ENCODE results near the gene NRXN3. TPM values are rescaled to one million over a fixed set of nuclear protein-coding genes. Genes with fewer than 3 reads are reported as not detected.

Gene NRXN3
- total and polyA plus RNA-seq, 2 of the 4 experiments (the other 2 are of a cell fraction) = 4.8 to 25.1 TPM

GRCh38 chr14:78902010-78902623 is 731.9 kb downstream of the NRXN3 start:
- Histone ChIP-seq H2BK120ac (ENCODE audit: low read depth, low read length) (no peak overlapping the region), H2BK5ac (ENCODE audit: low read depth, low read length, poor library complexity, severe bottlenecking) (no peak overlapping the region), H4K20me1 (ENCODE audit: insufficient read depth, low read length) (no peaks in the 10 kb centered on the region), H4K91ac (ENCODE audit: insufficient read depth, low read depth, low read length) (no peak overlapping the region), H3K9me3 (ENCODE audit: control insufficient read depth, insufficient read depth, low read length) (no peaks in the 10 kb centered on the region), H2AK5ac (ENCODE audit: low read depth, low read length) (no peak overlapping the region), H3K27ac (ENCODE audit: insufficient read depth, low read length) (no peak overlapping the region), H3K4me1 (ENCODE audit: control insufficient read depth, insufficient read depth, low read length) (no peaks in the 10 kb centered on the region), H2AK9ac (replicated peaks; ENCODE audit: low read depth, low read length, poor library complexity) (no peak overlapping the region), H2BK20ac (ENCODE audit: low read depth, low read length) (no peak overlapping the region), H3K4me2 (ENCODE audit: low read depth, low read length) (no peak overlapping the region), H3K9ac (ENCODE audit: low read depth, low read length) (no peak overlapping the region), H4K8ac (ENCODE audit: low read depth in 2 of 2, low read length in 2 of 2) (no peak overlapping the region), H2AFZ (replicated peaks; ENCODE audit: low read length, poor library complexity) (no peak overlapping the region), H3K14ac (replicated peaks; ENCODE audit: low read depth, low read length) (no peak overlapping the region), H3K4ac (ENCODE audit: low read depth, low read length) (no peak overlapping the region), H3K79me1 (ENCODE audit: low read depth in 1 of 2, low read length in 2 of 2) (no peaks in the 10 kb centered on the region), H3K27me3 (ENCODE audit: control insufficient read depth, insufficient read depth, low read length) (peaks cover 1% of the 10 kb centered on the region; the same call in 1 of the 2 replicates), H3K56ac (ENCODE audit: extremely low read depth, insufficient read depth, low read length) (no peak overlapping the region), H3K23ac (ENCODE audit: low read depth, low read length) (no peak overlapping the region), H3K18ac (ENCODE audit: low read depth, low read length) (no peak overlapping the region), H3K36me3 (ENCODE audit: control insufficient read depth, insufficient read depth, low read length) (no peaks in the 10 kb centered on the region), H4K5ac (ENCODE audit: low read depth, low read length) (no peak overlapping the region), H3K9me1 (ENCODE audit: insufficient read depth, low read length) (no peaks in the 10 kb centered on the region), H2BK15ac (ENCODE audit: low read depth, low read length) (no peak overlapping the region), H3K4me3 (ENCODE audit: insufficient read depth, low read depth, low read length) (no peak overlapping the region)
- intact Hi-C loops (cut with micrococcal nuclease) (loop anchor here (10.0 kb wide), 1 partner anchor 1037 kb away; no protein-coding TSS in a partner anchor), in situ Hi-C loops (cut with MboI; ENCODE audit: low sequenced_read_pairs) (no loop called here), dilution Hi-C loops (cut with HindIII; ENCODE audit: low sequenced_read_pairs, unreplicated experiment) (no loop called here)
- WGBS, 2 experiments (ENCODE audit: extremely low coverage in 2 of 2, insufficient read length in 1 of 2) = 0% methylated on average over 1 of the region's 5 CpGs; no CpG with 5 or more reads in 1 of the 2 experiments
- DNase-seq (peak; percentile 54), ATAC-seq (ENCODE audit: low read depth) (peak; percentile 76)
- BruUV-seq (replicated peaks) = no TSS peak
- ChIA-PET POLR2A (ENCODE audit: unreplicated experiment) (no interaction called here), CTCF (interaction anchor here (0.7 to 1.0 kb wide), 2 partner anchors 10 to 188 kb away, joined by 3 to 10 read pairs; no protein-coding TSS in a partner anchor)
- no peak for TF ChIP-seq BHLHE40 (IDR thresholded peaks at IDR 0.05; ENCODE audit: low read depth, low read length)
- peak; percentile 65 for TF ChIP-seq CTCF (conservative IDR thresholded peaks at IDR 0.05; ENCODE audit: low read depth, low read length)
- TF ChIP-seq, protein P1, sequence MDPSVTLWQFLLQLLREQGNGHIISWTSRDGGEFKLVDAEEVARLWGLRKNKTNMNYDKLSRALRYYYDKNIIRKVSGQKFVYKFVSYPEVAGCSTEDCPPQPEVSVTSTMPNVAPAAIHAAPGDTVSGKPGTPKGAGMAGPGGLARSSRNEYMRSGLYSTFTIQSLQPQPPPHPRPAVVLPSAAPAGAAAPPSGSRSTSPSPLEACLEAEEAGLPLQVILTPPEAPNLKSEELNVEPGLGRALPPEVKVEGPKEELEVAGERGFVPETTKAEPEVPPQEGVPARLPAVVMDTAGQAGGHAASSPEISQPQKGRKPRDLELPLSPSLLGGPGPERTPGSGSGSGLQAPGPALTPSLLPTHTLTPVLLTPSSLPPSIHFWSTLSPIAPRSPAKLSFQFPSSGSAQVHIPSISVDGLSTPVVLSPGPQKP (IDR thresholded peaks at IDR 0.05; ENCODE audit: borderline replicate concordance, low read depth, low read length) = no peak
- TF ChIP-seq SMC3 (IDR thresholded peaks at IDR 0.05; ENCODE audit: low read depth, low read length) = 0 out of 2 replicates have a peak, but pooled peaks have one; percentile 7

All from IMR-90 (cell line).